KG1 (cell line): ENCODE data around the gene PNMA6E.

Experiments
- DNase-seq: peaks from one replicate; lab custom pipeline; 2025; lab: John Stamatoyannopoulos, UW

The PNMA6E gene

DNA sequence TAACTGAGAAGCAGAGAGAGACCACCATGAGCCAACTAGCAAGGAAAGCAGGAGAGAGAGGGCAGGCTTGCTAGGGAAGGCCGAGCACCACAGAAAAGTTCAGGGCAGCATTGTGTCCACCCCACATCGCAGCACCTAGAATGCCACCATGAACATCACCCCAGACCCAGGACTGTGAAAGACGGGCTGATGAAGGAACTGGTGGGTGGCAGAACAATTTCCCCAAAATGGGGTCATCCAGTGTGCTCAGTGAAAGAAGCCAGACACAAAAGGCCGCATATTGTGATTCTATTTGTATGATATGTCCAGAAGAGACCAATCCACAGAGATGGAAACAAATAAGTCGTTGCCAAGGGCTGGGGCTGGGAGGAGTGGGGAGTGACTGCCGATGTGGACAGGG is 16.8 kb downstream of the PNMA6E start:
- DNase-seq = no peak

DNA sequence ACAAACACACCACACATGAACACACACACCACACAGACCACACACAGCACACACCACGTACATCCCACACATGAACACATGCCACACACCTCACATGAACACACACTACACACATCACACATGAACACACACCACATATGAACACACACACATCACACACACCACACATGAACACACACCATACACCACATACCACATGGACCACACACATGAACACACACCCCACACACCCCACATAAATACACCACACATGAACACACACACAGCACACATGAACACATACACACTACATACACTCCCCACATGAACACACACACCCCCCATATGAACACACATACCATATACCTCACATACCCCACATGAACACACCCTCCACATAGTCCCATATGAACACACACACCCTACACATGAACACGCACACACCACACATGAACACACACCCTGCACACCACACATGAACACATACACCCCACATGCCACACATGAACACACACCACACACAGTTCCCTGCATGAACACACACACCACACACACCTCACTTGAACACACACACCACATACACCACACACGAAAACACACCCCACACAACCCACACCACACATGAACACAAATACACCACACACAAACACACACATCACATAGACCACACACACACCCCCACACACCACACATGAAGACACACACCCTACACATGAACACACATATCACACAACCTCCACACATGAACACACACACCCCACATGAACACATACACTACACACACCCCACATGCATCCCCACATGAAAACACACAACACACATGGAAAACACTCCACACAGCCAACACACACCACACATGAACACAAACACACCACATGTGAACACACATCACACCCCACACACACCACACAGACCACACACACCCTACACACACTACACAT is 18.3 kb downstream of the PNMA6E start:
- DNase-seq = no peak

DNA sequence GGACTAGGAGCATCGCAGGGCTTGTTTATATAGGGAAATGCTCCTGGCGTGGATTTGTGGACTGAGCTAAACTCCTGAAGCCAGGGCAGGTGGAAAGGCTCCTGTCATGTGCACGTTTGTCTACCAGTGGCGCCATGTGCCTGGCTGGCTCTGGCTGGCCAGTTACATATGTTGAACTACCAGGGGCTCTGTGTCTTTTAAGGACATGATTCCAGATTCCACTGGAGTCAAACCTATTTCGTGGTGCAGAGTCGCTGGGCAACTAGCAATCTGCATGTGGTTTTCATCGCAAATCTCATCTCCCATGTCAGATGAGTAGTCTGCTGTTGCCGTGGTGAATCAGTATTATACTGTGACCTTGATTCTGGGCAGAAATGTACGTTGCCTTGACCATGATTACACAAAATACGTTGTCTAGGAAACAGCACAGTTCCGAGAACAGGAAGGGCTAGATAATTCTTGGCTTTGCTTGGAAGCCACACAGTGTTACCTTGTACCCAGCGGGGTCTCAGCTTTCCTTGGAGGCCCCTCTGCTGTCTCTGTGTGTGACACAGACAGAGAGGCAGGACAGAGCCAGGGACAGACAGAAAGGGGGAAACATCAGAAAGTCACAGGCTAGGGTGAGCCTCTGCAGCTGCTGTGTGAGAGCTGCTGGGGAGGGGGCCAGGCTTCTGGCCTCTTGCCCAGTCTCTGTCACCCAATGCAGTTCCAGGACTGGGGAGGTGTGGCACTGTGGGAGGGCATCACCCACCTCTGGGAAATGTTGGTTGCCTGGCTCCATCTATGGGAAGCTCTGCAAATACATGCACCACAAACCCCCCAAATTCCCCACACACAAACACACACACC is 19.2 kb downstream of the PNMA6E start:
- DNase-seq = no peak

DNA sequence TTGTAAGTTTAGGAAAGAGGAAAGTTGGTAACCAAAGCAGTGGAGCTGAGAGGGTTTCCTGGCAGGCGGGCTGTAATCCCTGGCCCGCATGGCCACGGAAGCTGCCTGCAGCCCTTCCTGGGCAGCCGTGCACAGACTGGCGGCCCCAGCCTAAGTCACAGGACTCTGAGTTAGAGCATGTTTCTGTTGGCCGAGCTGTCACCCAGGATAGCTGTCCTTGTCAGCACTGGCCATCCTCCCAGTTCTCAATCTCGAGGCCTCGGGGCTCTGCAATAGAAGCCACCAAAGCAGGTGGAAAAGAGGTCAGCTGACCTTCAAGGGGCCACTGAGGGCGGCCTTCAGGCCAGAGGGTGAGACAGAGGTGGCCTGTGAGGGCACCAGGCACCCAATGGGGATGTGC is 20.5 kb downstream of the PNMA6E start:
- DNase-seq = no peak

- DNase-seq = no peak
Observed at GRCh38 chrX:153379971-153380581, 21.1 kb downstream of the PNMA6E start.

DNA sequence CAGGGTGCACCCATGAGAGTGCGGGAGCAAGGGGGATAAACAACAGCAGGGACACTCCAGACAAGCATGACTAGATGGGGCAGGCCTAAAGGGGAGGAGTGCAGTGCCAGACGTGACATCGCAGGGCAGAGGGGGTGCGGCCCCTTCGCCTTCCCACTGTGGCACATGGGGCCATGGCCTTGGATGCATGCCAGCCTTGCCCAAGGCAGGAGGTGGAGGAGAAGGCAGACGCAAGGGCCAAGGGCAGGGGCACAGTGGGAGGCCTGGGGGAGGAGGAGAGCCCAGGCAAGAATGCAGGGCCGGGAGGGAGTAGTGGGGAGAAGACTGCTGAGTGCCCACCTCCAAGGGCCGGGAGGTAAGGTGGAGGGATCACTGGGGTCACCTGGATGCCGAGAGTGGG is 21.6 kb downstream of the PNMA6E start:
- no peak for DNase-seq

- no peak for DNase-seq
Observed at GRCh38 chrX:153378607-153379006, 22.5 kb downstream of the PNMA6E start.

- DNase-seq = no peak
Observed at GRCh38 chrX:153377727-153378126, 23.4 kb downstream of the PNMA6E start.

DNA sequence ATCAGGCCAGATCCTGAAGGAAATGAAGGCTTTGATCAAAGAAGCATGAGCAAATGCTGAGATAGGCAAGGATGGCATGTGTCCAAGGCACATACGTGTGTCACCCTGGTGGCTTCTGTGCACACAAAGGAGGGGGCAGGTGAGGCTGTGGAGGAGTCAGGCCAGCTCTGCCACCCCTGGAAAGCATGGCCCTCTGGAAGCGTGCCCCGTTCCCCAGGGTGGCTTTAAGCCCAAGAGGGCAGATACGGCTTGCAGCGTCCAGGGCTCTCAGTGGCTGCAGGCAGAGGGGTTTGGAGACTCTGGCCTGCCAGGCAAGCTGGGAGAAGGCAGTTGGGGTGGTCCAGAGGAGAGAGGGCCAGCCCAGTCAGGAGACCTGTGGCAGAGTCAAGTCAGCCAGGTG is 25.6 kb downstream of the PNMA6E start:
- DNase-seq = no peak

DNA sequence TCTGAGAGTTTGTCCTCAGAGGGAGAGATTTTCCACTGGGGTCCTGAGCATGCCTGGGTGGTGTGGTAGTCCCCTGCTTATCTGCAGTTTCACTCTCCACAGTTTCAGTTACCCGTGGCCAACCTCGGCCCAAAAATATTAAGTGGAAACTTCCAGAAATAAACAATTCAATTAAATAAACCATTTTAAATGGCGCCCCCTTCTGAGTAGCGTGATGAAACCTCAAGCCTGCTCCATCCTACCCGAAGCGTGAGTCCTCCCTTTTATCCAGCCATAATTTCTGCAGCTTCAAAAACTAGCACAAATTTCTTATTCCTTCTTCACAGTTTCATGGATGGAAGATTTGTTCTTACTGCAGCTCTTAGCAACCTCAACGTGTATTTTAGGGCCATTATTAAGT is 26.7 kb downstream of the PNMA6E start:
- no peak for DNase-seq

- no peak for DNase-seq
Observed at GRCh38 chrX:153372949-153373348, 28.2 kb downstream of the PNMA6E start.

- DNase-seq = no peak
Observed at GRCh38 chrX:153371256-153371655, 29.9 kb downstream of the PNMA6E start.

- no peak for DNase-seq
Observed at GRCh38 chrX:153370293-153371055, 30.7 kb downstream of the PNMA6E start.

DNA sequence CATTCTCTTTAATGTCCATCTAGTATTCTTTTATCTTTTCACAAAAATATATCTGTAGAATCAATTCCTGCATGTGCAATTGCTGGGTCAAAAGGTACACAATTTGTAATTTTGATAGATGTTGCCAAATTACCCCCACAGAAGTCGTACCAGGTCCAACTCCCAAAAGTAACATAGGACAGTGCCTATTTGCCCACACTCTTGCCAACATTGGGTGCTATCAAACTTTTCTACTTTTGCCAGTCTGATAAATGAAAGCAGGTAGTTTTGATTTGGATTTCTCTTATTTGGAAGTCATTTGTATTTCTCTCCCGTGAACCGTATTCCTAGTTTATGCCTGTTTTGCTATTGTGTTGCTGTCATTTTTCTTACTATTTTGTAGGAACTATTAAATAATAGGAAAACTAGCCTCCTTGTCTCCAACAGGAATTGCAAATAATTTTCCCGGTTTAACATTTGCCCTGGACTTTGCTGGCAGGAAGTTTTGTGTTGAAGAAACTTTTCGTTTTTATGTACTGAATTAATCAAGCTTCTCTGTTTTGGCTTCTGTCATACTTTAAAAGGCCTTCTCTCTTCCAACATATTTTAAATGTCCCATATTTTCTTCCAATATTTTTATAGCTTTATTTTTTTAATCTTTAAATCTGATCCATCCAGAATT is 34.1 kb downstream of the PNMA6E start:
- DNase-seq = no peak

- no peak for DNase-seq
Observed at GRCh38 chrX:153366119-153366518, 35.0 kb downstream of the PNMA6E start.

- no peak for DNase-seq
Observed at GRCh38 chrX:153365670-153366069, 35.5 kb downstream of the PNMA6E start.

DNA sequence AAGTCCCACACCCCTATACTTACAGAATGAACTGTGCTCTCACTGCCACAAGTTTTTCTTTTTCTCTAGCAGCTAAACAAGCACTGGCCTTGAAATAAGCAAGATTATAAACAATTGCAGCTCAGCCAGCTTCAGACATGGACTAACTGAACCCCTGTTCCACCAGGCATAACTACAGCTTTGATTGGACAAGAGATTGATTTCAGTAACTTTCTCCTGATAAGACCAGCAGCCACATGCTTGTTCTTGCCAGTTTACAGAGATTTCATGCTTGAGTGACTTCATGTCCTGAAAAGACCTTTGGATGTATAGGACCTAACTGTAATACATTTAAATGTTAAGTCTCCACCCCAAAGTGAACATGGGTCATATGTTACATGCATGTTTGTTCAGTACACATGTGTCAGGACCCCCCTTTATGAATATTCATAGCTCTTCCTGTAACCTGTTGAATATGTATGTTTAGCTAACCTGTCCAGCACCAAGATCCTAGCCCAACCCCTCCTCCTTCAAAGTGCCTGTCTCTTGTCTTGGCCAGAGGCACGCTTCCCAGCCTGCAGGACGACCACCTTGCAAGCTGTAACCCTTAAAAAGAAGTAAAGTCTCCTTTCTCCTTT is 39.3 kb downstream of the PNMA6E start:
- DNase-seq = no peak

DNA sequence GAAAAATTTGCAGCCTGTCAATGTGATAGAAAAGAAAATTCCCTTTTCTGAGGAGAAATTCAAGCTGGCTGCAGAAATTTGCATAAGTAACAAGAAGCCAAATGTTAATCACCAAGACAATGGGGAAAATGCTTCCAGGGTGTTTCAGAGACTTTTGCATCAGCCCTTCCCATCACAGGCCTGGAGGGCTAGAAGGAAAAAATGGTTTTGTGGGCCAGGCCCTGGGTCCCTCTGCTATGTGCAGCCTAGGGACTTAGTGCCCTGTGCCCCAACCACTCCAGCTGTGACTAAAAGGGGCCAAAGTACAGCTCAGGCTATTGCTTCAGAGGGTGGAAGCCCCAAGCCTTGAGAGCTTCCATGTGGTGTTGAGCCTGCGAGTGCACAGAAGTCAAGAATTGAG is 43.3 kb downstream of the PNMA6E start:
- DNase-seq = no peak

GRCh38 chrX:153353416-153353815 is 47.7 kb downstream of the PNMA6E start:
- DNase-seq = no peak

GRCh38 chrX:153352858-153353257 is 48.3 kb downstream of the PNMA6E start:
- no peak for DNase-seq

DNA sequence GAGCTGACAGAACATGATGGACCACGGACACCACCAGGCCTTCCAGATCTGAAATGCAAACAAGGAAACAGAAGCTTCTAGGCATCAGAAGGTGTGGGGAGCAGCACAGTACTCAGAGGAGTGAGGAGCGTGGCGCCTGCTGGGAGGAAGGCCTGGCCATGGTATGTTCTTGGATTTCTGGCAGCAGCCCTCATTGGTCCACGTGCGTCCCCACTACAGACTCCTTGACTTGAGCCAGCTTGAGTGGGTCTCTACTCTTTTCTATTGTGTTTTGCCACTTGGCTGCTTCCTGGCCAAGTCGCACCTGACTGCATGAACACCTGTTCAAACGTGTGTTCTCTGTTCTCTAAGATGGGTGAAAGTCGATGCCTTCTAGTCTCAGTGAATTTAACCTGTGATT is 49.2 kb downstream of the PNMA6E start:
- DNase-seq = no peak
